ENCODE data around the gene ARF6. TPM values are rescaled to one million over a fixed set of nuclear protein-coding genes. Genes with fewer than 3 reads are reported as not detected.
"Not testable (repeated sequence)": the region's sequence is repeated elsewhere in the genome, so short reads cannot be mapped to it uniquely, and the experiment has no call there.

ARF6 gene
- total RNA-seq, 2 donors from 2014 or later = 131 to 161 TPM

DNA sequence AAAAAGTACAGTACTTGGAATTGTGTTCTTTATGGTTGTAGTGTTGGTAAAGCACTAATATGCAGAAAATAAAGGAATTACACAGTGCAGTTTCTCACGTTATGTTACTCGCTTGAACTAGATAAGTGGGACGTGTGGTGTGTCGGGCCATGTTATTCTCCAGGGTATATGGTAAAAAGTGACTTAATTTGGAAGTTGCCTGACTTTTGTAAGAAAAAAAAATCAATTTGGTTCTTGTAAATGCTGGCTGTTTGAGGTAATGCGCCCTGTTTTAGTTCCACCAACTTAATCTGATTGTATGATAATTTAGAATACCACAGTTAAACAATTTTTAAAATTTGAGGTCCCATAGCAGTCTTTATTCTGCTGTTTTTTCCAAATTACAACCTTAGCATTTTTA is 4.1 kb downstream of the ARF6 start:
- intact Hi-C loops (cut with DNase I, micrococcal nuclease) = no loop called here
- no peak for DNase-seq
- no peak for ATAC-seq

- DNase-seq = no peak
- no peak for ATAC-seq
- intact Hi-C loops (cut with DNase I, micrococcal nuclease) = no loop called here
Observed at GRCh38 chr14:49897414-49897813, 4.5 kb downstream of the ARF6 start.

GRCh38 chr14:49897965-49898364 is 5.1 kb downstream of the ARF6 start:
- DNase-seq (no peak), ATAC-seq (no peak)
- intact Hi-C loops (cut with DNase I, micrococcal nuclease) = no loop called here

GRCh38 chr14:49898485-49898884 is 5.6 kb downstream of the ARF6 start:
- DNase-seq = no peak
- no peak for ATAC-seq
- intact Hi-C loops (cut with DNase I, micrococcal nuclease) = no loop called here

GRCh38 chr14:49900973-49901372 is 8.1 kb downstream of the ARF6 start:
- intact Hi-C loops (cut with DNase I, micrococcal nuclease) = no loop called here
- no peak for DNase-seq
- no peak for ATAC-seq

GRCh38 chr14:49902679-49903246 is 9.9 kb downstream of the ARF6 start:
- ATAC-seq = peak; percentile 77
- intact Hi-C loops (cut with DNase I, micrococcal nuclease) = not testable (repeated sequence)
- DNase-seq = peak in 1 of 2 donors; percentile 48

GRCh38 chr14:49904270-49904669 is 11.4 kb downstream of the ARF6 start:
- no peak for ATAC-seq
- no peak for DNase-seq
- intact Hi-C loops (cut with DNase I, micrococcal nuclease) = no loop called here

DNA sequence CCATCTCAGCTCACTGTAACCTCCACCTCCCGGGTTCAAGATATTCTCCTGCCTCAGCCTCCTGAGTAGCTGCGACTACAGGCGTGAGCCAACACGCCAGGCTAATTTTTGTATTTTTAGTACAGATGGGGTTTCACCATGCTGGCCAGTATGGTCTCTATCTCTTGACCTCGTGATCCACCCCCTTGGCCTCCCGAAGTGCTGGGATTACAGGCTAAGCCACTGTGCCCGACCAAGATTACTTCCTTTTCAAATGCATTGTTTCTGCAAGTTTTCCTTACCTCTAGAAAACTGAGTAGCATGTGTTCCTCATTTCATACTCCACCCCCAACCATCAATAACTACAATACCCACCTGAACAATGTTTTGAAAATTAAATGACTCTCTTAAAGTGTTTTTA is 13.1 kb downstream of the ARF6 start:
- intact Hi-C loops (cut with DNase I, micrococcal nuclease) = no loop called here
- ATAC-seq = no peak
- no peak for DNase-seq

GRCh38 chr14:49907186-49907585 is 14.3 kb downstream of the ARF6 start:
- intact Hi-C loops (cut with DNase I, micrococcal nuclease) = no loop called here
- ATAC-seq = peak; percentile 38
- no peak for DNase-seq

DNA sequence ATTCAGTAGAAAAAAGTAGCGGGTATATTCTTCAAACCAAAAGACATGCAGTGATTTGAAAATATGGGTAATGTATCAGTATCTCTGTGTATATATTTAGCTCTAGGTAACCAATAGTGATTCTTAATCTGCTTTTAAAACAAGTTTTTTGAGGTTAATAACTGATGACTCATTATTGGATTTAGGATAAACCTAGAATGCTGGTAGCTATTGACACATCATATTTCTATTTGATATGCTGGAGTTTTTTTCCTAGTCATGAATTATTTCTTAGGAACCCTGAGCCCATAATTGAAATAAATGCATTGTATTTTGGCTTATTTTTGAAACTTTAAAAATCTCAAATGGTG is 15.5 kb downstream of the ARF6 start:
- no peak for ATAC-seq
- no peak for DNase-seq
- intact Hi-C loops (cut with DNase I, micrococcal nuclease) = no loop called here

DNA sequence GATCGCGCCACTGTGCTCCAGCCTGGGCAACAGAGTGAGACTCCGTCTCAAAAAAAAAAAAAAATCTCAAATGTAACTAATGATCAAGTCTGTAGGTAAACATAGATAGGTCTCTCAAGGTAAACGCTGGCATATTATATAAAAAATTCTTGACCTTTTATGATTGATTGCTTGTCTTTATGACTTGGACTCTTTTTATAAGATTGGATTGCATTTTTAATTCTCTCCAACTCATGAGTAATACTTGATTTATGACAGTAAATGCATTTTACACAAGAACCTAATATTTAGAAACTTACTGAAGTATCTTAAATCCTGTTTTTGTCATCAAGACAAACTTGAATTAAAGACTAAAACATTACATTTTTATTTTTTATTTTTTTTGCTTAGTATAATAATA is 16.1 kb downstream of the ARF6 start:
- DNase-seq = no peak
- intact Hi-C loops (cut with DNase I, micrococcal nuclease) = no loop called here
- ATAC-seq = no peak

DNA sequence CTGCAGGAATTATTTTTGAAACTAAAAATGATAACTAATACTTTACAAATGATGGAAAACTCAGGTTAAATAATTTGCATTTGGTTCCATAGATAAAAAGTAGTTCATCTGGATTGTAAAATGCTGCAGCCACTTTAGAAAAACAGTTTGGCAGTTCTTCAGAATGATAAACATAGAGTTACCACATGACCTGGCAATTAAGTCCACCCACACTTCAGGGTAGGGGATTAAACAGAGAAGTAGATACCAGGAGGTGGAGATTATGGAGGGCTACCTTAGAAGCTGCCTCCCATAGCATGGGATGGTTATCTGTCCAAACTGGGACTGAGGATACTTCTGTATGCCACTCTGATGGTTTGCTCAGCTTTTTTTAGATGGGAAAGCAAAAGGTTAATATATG is 22.2 kb downstream of the ARF6 start:
- intact Hi-C loops (cut with DNase I, micrococcal nuclease) = no loop called here
- DNase-seq (no peak), ATAC-seq (peak; percentile 24)

DNA sequence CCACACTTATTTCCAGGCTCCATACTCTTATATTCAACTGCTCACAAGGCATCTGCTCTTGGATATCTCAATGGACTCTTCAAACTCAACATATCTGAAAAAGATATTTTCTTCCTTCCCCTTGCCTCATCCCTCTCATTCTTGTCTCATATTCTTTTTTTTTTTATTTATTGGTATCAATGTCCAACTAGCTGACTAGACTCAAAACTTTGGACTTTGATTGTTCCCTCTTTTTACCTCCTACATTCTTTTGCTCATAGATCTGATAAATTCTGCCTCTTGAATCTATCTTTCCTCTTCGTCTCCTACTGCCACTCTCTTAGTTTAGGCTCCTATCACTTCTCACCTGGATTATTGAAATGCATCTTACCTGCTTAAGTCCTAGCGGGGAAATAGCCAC is 25.8 kb downstream of the ARF6 start:
- ATAC-seq (peak; percentile 72), DNase-seq (no peak)
- intact Hi-C loops (cut with DNase I, micrococcal nuclease) = no loop called here

DNA sequence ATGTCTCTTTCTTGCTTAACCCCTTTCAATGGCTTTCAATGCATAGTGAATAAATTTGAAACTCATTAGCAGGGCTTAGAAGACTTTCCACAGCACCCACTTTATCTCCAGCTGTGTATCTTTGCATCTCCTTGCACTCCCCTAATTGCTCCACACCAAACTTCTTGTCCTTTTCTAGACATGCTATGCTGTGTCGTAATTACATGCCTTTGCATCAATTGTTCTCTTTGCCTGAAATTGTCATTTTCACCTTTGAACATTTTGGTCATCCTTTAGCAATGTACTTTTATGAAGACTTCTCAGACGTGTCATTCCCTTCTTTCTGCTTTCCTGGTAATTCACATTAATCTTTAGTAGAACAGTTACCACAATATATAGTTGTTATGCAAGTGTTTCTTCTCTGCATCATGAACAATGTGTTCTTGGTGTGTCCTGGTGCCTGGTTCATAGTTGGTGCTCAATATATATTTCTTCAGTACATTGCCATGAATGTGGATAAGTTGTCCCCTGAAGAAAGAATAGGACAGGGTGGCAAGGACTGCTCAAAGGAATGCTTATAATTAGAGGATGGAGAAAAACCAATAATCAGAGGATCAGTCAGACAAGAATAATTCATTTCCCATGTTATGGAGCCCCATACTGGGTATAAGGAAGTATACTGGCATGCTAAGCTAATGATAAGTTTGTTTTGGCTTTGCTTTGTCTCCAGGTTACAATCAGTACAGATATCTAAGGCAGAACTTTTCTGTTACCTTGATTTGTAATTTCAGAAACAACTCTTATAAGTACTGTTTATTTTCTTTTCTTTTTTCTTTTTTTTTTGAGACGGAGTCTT is 27.2 kb downstream of the ARF6 start:
- DNase-seq (no peak), ATAC-seq (peak; percentile 71)
- intact Hi-C loops (cut with DNase I, micrococcal nuclease) = no loop called here

- no peak for DNase-seq
- no peak for ATAC-seq
- intact Hi-C loops (cut with DNase I, micrococcal nuclease) = no loop called here
Observed at GRCh38 chr14:49920935-49921334, 28.1 kb downstream of the ARF6 start.

DNA sequence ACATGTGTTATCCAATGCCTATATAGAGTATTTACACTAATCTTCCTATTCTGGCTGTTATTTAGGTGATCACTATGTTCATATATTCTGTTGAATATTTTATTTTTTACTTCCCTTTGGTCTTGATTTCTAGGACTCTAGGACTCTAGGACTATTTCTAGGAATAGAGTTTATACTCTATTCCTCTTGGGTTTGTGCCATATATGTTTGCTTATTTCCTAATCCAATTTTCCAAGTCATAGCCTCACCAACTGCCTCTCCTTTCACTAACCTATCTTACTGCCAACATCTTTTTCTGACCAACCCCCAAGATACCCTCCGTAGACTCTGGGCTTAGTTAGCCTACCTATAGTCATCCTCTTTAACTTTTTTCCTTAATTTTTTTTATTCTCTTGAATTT is 28.5 kb downstream of the ARF6 start:
- ATAC-seq (no peak), DNase-seq (no peak)
- intact Hi-C loops (cut with DNase I, micrococcal nuclease) = no loop called here

DNA sequence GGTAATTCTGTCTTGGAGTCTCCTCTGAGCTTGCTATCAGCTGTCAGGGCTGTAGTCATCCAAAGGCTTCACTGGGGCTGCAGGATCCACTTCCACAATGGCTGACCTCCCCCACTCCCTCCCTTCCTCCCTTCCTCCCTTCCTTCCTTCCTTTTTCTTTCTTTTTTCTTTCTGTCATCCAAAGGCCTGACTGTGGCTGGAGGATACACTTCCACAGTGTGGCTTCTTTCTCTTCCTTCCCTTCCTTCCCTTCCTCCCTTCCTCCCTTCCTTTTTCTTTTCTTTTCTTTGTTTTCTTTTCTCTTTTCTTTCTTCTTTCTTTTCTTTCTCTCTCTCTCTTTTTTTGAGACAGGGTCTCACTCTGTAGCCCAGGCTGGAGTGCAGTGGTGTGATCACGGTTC is 30.6 kb downstream of the ARF6 start:
- intact Hi-C loops (cut with DNase I, micrococcal nuclease) = no loop called here
- DNase-seq (no peak), ATAC-seq (no peak)

DNA sequence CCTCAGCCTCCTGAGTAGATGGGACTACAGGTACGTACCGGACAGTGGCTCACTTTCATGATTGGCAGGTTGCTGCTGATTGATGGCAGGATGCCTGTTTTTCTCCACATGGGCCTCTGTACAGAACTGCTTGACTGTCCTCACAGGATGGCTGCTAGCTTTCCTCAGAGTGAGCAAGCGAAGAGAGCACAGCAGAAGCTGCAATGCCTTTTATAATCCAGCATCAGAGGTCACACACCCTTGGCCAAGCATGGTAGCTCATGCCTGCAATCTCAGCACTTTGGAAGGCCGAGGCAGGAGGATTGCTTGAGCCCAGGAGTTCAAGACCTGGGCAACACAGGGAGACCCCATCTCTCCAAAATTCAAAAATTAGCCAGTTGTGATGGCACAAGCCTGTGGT is 31.0 kb downstream of the ARF6 start:
- intact Hi-C loops (cut with DNase I, micrococcal nuclease) = no loop called here
- no peak for DNase-seq
- ATAC-seq = no peak

DNA sequence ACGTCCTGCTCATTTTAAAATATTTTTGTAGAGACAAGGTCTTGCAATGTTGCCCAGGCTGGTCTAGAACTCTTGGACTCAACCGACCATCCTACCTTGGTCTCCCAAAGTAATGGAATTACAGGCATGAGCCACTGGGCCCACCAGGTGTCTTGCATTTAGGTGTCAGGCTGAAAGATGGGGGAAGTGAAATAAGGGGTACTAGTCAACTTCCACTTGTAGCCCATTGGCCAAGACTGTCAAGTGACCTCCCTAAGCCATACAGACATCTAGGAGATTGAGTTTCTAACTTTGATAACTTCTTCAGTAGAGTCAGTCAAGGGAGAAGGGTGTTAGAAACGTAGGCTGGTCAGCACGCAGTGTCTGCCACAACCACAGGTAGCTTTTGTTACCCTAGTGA is 32.0 kb downstream of the ARF6 start:
- intact Hi-C loops (cut with DNase I, micrococcal nuclease) = no loop called here
- no peak for DNase-seq
- no peak for ATAC-seq

DNA sequence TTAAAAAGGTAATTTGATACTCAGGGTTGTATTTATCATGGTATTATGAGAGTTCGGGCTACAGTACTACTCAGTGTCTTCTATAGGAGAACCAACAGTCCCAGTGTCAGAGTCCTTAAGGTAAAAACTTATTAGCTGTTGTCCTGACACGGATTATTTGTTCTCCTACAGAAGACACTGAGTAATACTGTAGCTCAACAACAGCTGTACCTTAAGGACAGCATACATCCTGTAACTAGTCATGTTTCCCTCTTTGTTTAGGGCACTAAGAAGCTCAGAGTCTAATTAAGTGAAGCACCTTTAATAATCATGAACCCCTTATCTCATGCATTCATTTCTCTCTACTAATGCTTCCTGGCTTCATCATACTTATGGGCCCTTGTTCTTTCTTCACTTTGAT is 33.9 kb downstream of the ARF6 start:
- ATAC-seq (no peak), DNase-seq (no peak)
- intact Hi-C loops (cut with DNase I, micrococcal nuclease) = no loop called here

DNA sequence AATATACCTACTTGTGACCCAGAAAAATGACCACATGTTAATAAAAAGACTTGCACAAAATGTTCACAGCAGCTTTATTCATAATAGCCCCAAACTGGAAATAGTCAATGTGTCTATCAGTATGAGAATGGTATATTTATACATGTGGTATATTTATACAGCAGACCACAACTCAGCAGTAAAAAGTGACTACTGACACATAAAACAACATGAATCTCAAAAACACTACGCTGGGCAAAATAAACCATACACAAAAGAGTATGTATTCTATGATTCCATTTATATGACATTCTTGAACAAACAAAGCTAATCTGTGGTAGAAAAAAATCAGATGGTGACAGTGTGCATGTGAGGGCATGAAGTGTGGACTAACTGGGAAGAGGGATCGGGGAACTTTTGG is 35.1 kb downstream of the ARF6 start:
- DNase-seq (no peak), ATAC-seq (no peak)
- intact Hi-C loops (cut with DNase I, micrococcal nuclease) = no loop called here
